Neural cell (in vitro differentiated cells): ENCODE data around the gene SPECC1L. TPM values are rescaled to one million over a fixed set of nuclear protein-coding genes. Genes with fewer than 3 reads are reported as not detected.

Experiments
- H2AFZ ChIP-seq: fragments of 200-600, 300-800 bp; sonication (generic), shearing (Covaris generic); 2 replicates; pipeline ENCODE4 v1.6.0; 2014; ENCODE audit warnings: low read depth, mild to moderate bottlenecking, antibody characterized with exemption, low read length, moderate library complexity
- H3F3A ChIP-seq: fragments of 200-600 bp; shearing (Covaris generic); 2 replicates; pipeline ENCODE4 v1.6.1; 2016; ENCODE audit warnings: mild to moderate bottlenecking, moderate library complexity, mixed read lengths, antibody characterized with exemption, low read length; ENCODE audit not compliant: insufficient read depth, poor library complexity, severe bottlenecking
- H3K27ac ChIP-seq: fragments of 200-600, 300-800 bp; sonication (generic), shearing (Covaris generic); 2 replicates; pipeline ENCODE4 v1.5.1; 2014; ENCODE audit warnings: mild to moderate bottlenecking, low read length, moderate library complexity
- H3K27me3 ChIP-seq: fragments of 300-800, 200-600 bp; sonication (generic), shearing (Covaris generic); 2 replicates; pipeline ENCODE4 v1.6.0; 2014; ENCODE audit warnings: mild to moderate bottlenecking, low read depth, low read length, moderate library complexity; ENCODE audit not compliant: insufficient read depth
- H3K36me3 ChIP-seq: fragments of 300-800, 200-600 bp; sonication (generic), shearing (Covaris generic); 2 replicates; pipeline ENCODE4 v1.5.1; 2014; ENCODE audit warnings: mild to moderate bottlenecking, antibody characterized with exemption, low read length, moderate library complexity; ENCODE audit not compliant: insufficient read depth
- H3K4me2 ChIP-seq: fragments of 300-800, 200-600 bp; sonication (generic), shearing (Covaris generic); 2 replicates; pipeline ENCODE4 v1.6.0; 2014; ENCODE audit warnings: mild to moderate bottlenecking, low read length
- H3K4me3 ChIP-seq: fragments of 300-800, 200-600 bp; sonication (generic), shearing (Covaris generic); 2 replicates; pipeline ENCODE4 v1.5.1; 2014; ENCODE audit warnings: mild to moderate bottlenecking, low read length, moderate library complexity
- H3K79me2 ChIP-seq: fragments of 200-600 bp; shearing (Covaris generic); replicated peaks from 2 replicates; pipeline ENCODE4 v1.6.0; 2014; ENCODE audit warnings: mild to moderate bottlenecking, low read length, moderate library complexity; ENCODE audit not compliant: insufficient read depth
- H3K9ac ChIP-seq: fragments of 300-800, 200-600 bp; sonication (generic), shearing (Covaris generic); 2 replicates; pipeline ENCODE4 v1.6.1; 2016; ENCODE audit warnings: mild to moderate bottlenecking, low read length, mixed read lengths
- H3K9me2 ChIP-seq: fragments of 200-600 bp; shearing (Covaris generic); 2 replicates; pipeline ENCODE4 v1.6.1; 2016; ENCODE audit warnings: mild to moderate bottlenecking, low read length, mixed read lengths; ENCODE audit not compliant: insufficient read depth
- H3K9me3 ChIP-seq: fragments of 200-600, 300-800 bp; sonication (generic), shearing (Covaris generic); 2 replicates; pipeline ENCODE4 v1.6.1; 2016; ENCODE audit warnings: mild to moderate bottlenecking, mixed run types, low read length, moderate library complexity, mixed read lengths
- H4K20me1 ChIP-seq: fragments of 200-600 bp; shearing (Covaris generic); 2 replicates; pipeline ENCODE4 v1.6.1; 2016; ENCODE audit warnings: mild to moderate bottlenecking, mixed run types; ENCODE audit not compliant: insufficient read depth
- CTCF ChIP-seq: fragments of 450-650 bp; IDR thresholded peaks from 2 replicates; pipeline ENCODE4 v1.5.1; 2014; ENCODE audit warnings: antibody characterized with exemption, mild to moderate bottlenecking, moderate library complexity; ENCODE audit not compliant: poor library complexity, severe bottlenecking
- EP300 ChIP-seq: fragments of 450-650 bp; conservative IDR thresholded peaks from 2 replicates; pipeline ENCODE4 v1.6.1; 2014; ENCODE audit warnings: antibody characterized with exemption, mild to moderate bottlenecking, moderate library complexity; ENCODE audit not compliant: poor library complexity, severe bottlenecking
- EZH2 ChIP-seq: fragments of 200-600, 300-800 bp; shearing (Covaris generic), sonication (generic); IDR thresholded peaks from 2 replicates; pipeline ENCODE4 v1.6.1; 2014; ENCODE audit warnings: antibody characterized with exemption, low read length, borderline replicate concordance, mild to moderate bottlenecking; ENCODE audit not compliant: insufficient read depth, poor library complexity, severe bottlenecking
- MXI1 ChIP-seq: fragments of 450-650 bp; conservative IDR thresholded peaks from 2 replicates; pipeline ENCODE4 v1.6.1; 2014; ENCODE audit warnings: antibody characterized with exemption, mild to moderate bottlenecking; ENCODE audit not compliant: poor library complexity, severe bottlenecking
- POLR2AphosphoS5 ChIP-seq: IDR thresholded peaks from 2 replicates; pipeline ENCODE4 v1.6.1; 2012
- RAD21 ChIP-seq: fragments of 450-650 bp; conservative IDR thresholded peaks from 2 replicates; pipeline ENCODE4 v1.6.1; 2014; ENCODE audit warnings: antibody characterized with exemption, mild to moderate bottlenecking, moderate library complexity
- SMC3 ChIP-seq: fragments of 450-650 bp; conservative IDR thresholded peaks from 2 replicates; pipeline ENCODE4 v1.6.1; 2014; ENCODE audit warnings: antibody characterized with exemption, mild to moderate bottlenecking, moderate library complexity; ENCODE audit not compliant: poor library complexity
- TAF1 ChIP-seq: IDR thresholded peaks from 2 replicates; pipeline ENCODE4 v1.6.1; 2012; ENCODE audit warnings: low read depth
- polyA plus RNA-seq: library from polyadenylated mRNA; depleted of rRNA; stranded (reverse); fragments of >200 nt; gene quantifications from 2 replicates; pipeline ENCODE4 v1.2.3, GENCODE V29; 2014
- TF ChIP-seq, protein P1 (sequence below): IDR thresholded peaks from 2 replicates; pipeline ENCODE4 v1.6.1; 2012; ENCODE audit warnings: borderline replicate concordance

SPECC1L gene
- polyA plus RNA-seq, 1 donor from 2014 or later = 27.1 TPM

- TF ChIP-seq, protein P1, sequence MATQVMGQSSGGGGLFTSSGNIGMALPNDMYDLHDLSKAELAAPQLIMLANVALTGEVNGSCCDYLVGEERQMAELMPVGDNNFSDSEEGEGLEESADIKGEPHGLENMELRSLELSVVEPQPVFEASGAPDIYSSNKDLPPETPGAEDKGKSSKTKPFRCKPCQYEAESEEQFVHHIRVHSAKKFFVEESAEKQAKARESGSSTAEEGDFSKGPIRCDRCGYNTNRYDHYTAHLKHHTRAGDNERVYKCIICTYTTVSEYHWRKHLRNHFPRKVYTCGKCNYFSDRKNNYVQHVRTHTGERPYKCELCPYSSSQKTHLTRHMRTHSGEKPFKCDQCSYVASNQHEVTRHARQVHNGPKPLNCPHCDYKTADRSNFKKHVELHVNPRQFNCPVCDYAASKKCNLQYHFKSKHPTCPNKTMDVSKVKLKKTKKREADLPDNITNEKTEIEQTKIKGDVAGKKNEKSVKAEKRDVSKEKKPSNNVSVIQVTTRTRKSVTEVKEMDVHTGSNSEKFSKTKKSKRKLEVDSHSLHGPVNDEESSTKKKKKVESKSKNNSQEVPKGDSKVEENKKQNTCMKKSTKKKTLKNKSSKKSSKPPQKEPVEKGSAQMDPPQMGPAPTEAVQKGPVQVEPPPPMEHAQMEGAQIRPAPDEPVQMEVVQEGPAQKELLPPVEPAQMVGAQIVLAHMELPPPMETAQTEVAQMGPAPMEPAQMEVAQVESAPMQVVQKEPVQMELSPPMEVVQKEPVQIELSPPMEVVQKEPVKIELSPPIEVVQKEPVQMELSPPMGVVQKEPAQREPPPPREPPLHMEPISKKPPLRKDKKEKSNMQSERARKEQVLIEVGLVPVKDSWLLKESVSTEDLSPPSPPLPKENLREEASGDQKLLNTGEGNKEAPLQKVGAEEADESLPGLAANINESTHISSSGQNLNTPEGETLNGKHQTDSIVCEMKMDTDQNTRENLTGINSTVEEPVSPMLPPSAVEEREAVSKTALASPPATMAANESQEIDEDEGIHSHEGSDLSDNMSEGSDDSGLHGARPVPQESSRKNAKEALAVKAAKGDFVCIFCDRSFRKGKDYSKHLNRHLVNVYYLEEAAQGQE = no peak
- TF ChIP-seq CTCF (no peak), SMC3 (no peak), EZH2 (no peak), TAF1 (no peak), POLR2AphosphoS5 (no peak), RAD21 (no peak), EP300 (no peak), MXI1 (no peak)
- H4K20me1 ChIP-seq = no peaks in the 10 kb centered on the region
- no peaks in the 10 kb centered on the region for H3K9me3 ChIP-seq
- H3K27me3 ChIP-seq = no peaks in the 10 kb centered on the region
- H3K4me2 ChIP-seq = no peak overlapping the region
- H3F3A ChIP-seq = no peaks in the 10 kb centered on the region
- H3K4me3 ChIP-seq = no peak overlapping the region
- no peak overlapping the region for H2AFZ ChIP-seq
- H3K36me3 ChIP-seq = no peaks in the 10 kb centered on the region
- H3K79me2 ChIP-seq = no peaks in the 10 kb centered on the region
- no peak overlapping the region for H3K27ac ChIP-seq
- H3K9ac ChIP-seq = no peak overlapping the region
- H3K9me2 ChIP-seq = no peaks in the 10 kb centered on the region
Measured at GRCh38 chr22:24383061-24383460, 112.4 kb downstream of the SPECC1L start.

DNA sequence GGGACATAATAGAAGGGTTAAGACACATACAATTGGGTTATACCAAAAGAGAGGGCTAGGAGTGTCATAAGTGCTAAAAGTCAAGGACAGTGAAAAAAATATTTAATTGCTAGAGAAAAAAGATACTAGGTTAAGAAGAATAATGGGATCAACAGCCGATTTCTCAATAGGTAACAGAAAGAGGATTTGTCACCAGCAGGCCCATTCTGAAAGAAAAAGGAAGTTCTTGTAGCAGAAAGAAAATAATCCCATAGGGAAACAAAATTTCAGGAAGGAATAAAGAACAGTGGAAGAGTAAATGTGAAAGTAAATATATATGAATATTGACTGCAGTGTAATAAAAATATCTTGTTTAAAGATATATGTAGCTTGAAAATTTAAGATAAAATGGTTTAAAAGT, 113.5 kb downstream of the SPECC1L start:
- Histone ChIP-seq H3K9ac (no peak overlapping the region), H4K20me1 (no peaks in the 10 kb centered on the region), H3F3A (no peaks in the 10 kb centered on the region), H3K4me3 (no peak overlapping the region), H3K4me2 (no peak overlapping the region), H3K9me2 (no peaks in the 10 kb centered on the region), H3K27ac (no peak overlapping the region), H3K27me3 (no peaks in the 10 kb centered on the region), H3K79me2 (no peaks in the 10 kb centered on the region), H2AFZ (no peak overlapping the region), H3K9me3 (no peaks in the 10 kb centered on the region), H3K36me3 (no peaks in the 10 kb centered on the region)
- TF ChIP-seq, protein P1 = no peak
- TF ChIP-seq RAD21 (no peak), SMC3 (no peak), MXI1 (no peak), POLR2AphosphoS5 (no peak), CTCF (no peak), EZH2 (no peak), EP300 (no peak), TAF1 (no peak)
